Subcutaneous adipose tissue (tissue), 4 donors: ENCODE data around the gene C11orf91. TPM values are rescaled to one million over a fixed set of nuclear protein-coding genes. Genes with fewer than 3 reads are reported as not detected.

Experiments used
- total RNA-seq, 4 donors: library from RNA; depleted of rRNA; stranded (reverse); fragments of >200 nt; gene quantifications; one replicate each; pipeline ENCODE4 v1.1.0, GENCODE V29; 2016
- TF ChIP-seq, protein P1 (sequence below): fragments of 450-650 bp; IDR thresholded peaks from one replicate; pipeline ENCODE4 v1.5.1; 2016; ENCODE audit warnings: low read depth, mild to moderate bottlenecking, control low read depth, antibody characterized with exemption, moderate library complexity

Gene C11orf91
- total RNA-seq, 4 donors from 2014 or later: 1.6 TPM; not detected in 3

DNA sequence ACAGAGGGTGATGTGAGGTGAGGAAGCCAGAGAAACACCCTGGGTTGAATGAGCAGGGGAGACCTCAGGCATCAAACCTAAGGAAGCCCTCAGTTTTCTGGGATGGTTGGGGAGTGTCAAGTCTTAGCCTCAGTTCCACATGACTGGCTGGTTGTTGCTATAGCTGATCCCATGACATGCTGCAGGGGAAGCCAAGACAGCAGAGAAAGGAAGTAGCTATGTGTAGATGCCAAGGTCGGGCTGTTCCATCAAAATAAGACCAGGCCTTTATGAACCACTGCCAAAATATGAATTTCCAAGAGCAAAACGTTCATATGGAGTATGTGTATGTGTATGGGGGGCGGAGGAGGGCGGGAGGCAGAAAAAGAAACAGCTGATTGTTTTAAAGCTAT lies 24.0 kb upstream of the C11orf91 start:
- TF ChIP-seq, protein P1, sequence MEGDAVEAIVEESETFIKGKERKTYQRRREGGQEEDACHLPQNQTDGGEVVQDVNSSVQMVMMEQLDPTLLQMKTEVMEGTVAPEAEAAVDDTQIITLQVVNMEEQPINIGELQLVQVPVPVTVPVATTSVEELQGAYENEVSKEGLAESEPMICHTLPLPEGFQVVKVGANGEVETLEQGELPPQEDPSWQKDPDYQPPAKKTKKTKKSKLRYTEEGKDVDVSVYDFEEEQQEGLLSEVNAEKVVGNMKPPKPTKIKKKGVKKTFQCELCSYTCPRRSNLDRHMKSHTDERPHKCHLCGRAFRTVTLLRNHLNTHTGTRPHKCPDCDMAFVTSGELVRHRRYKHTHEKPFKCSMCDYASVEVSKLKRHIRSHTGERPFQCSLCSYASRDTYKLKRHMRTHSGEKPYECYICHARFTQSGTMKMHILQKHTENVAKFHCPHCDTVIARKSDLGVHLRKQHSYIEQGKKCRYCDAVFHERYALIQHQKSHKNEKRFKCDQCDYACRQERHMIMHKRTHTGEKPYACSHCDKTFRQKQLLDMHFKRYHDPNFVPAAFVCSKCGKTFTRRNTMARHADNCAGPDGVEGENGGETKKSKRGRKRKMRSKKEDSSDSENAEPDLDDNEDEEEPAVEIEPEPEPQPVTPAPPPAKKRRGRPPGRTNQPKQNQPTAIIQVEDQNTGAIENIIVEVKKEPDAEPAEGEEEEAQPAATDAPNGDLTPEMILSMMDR: no peak

DNA sequence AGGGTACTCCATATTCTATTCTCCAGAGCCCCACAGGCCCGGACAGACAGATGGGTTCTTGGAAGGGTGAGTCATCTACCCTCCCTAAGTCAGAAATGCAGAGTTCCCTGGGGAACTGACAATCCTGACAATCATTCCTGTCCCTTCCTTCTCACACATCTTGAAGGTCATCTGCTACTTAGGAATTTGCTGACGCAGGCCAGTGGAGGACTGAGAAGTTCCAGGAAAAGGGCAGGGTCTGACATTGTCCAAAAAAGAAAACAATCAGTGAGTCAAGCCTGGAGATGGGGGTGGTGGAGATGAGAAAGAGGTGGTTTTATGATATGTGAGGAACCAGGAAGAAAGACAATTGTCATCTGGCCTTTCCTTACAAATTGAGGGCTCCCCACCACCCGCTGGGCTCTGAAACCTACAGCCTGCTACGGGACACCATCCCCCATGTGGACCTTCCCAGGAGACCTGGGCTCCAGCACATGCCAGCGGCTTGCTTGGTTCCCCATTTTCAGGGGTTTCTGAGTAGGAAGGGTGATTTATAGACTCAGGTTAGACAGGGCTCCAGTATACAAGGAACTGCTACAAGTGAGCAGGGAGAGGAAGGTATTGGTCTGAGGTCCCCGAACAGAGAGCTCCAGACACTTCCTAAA lies 22.7 kb upstream of the C11orf91 start:
- TF ChIP-seq, protein P1: no peak

DNA sequence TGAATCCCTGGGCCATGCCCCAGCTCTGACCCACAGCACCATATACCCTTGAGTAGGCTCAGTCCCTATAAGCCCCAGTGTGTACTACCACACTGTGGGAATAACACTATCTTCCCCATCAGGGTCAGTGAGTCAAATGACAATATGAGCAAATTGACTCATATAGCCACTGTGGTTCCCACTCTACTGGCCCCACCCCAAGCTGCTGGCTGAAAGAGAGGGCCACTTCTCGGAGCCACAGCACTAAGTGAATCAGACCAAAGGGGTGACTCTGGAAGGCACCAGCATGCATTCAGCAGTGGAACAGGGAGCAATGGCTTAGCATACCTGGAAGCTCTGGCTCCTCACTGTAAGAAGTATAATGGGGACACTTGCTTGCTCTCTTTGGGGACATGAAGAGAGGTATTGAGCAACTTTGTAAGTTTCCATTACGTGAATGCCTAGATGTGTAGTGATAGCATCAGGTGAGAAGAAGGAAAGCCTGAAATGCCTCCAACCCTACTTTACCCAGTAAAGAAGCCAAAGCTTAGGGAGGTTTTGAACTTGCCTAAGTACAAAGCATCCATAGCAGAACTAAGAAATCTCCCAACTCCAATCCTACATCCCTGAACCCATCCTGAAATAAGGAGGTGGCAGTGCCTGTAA lies 22.1 kb upstream of the C11orf91 start:
- TF ChIP-seq, protein P1: no peak

- TF ChIP-seq, protein P1: no peak
Observed at GRCh38 chr11:33721984-33722383, 21.4 kb upstream of the C11orf91 start.

- TF ChIP-seq, protein P1: no peak
Observed at GRCh38 chr11:33721426-33721825, 20.8 kb upstream of the C11orf91 start.

- TF ChIP-seq, protein P1: no peak
Observed at GRCh38 chr11:33719587-33719986, 19.0 kb upstream of the C11orf91 start.

GRCh38 chr11:33718440-33718839 lies 17.8 kb upstream of the C11orf91 start:
- TF ChIP-seq, protein P1: no peak
